ENCODE data around the gene ENOX1.

- TF ChIP-seq CTCF (IDR thresholded peaks at IDR 0.05) (no peak), POLR2A (IDR thresholded peaks at IDR 0.05) (no peak)
These were observed 559.1 kb downstream of the ENOX1 start for GRCh38 chr13:43227721-43228120.

All from testis (tissue), 2 donors.